ENCODE results near the gene ETNK2.

The ETNK2 gene

DNA sequence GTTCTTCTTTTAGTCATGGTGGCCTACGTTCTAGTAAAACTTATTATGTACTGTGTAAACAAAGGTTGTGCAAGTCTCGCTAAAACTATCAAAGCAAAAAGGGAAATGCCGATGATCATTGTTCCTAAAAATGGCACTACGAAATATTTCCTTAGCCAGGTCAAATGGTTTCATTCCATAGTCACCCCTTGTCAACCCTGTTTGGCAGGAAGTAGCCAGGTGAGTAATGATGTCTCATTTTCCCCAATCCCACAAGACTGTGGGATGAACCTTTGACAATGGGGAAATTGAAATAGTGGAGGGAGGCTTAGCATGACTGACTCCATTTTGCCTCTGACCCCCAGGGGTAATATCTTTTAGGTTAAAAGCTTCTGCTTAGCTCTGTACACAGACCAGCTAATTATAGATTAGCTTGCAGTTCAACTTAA is 19.9 kb upstream of the ETNK2 start:
- no peaks in the 10 kb centered on the region for H3K9me3 ChIP-seq (replicated peaks; ENCODE audit: low read length)

GRCh38 chr1:204170494-204171155 is 18.8 kb upstream of the ETNK2 start:
- H3K9me3 ChIP-seq (replicated peaks; ENCODE audit: low read length), result no peaks in the 10 kb centered on the region
- H3K4me1 ChIP-seq (ENCODE audit: control insufficient read depth, insufficient read depth, low read length), result peaks cover 16% of the 10 kb centered on the region
- no peak overlapping the region for H3K4me3 ChIP-seq (ENCODE audit: low read length)
- no peak overlapping the region for H3K4me2 ChIP-seq (ENCODE audit: low read length)
- no peak overlapping the region for H3K9ac ChIP-seq (ENCODE audit: low read depth, low read length)
- peaks cover 12% of the 10 kb centered on the region for H3K27me3 ChIP-seq (ENCODE audit: control insufficient read depth, insufficient read depth, low read length)
- no peaks in the 10 kb centered on the region for H3K36me3 ChIP-seq (ENCODE audit: insufficient read depth, low read length)

More for the DNA sequence above, 19.9 kb upstream of the ETNK2 start:
- Histone ChIP-seq H3K4me1 (ENCODE audit: control insufficient read depth, insufficient read depth, low read length) (peaks cover 16% of the 10 kb centered on the region), H3K4me2 (ENCODE audit: low read length) (no peak overlapping the region), H3K36me3 (ENCODE audit: insufficient read depth, low read length) (no peaks in the 10 kb centered on the region), H3K4me3 (ENCODE audit: low read length) (no peak overlapping the region), H3K27me3 (ENCODE audit: control insufficient read depth, insufficient read depth, low read length) (peaks cover 21% of the 10 kb centered on the region), H3K9ac (ENCODE audit: low read depth, low read length) (no peak overlapping the region)

DNA sequence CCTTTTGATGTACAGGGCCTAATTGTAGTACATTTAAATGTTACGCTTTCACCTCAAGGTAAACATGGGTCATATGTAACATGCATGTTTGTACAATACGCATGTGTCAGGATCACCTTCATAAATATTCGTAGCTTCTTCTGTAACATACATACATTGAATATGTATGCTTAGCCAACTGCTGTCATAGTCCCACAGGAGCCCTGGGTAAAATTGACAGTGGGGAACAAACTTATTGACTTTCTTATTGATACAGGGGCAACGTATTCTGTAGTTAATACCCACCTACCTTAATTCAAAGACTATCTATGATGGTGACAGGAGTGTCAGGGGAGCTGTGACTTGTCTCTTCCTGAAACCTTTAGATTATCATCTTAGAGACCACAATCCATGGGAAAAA is 18.0 kb upstream of the ETNK2 start:
- Histone ChIP-seq H3K27me3 (ENCODE audit: control insufficient read depth, insufficient read depth, low read length) (peaks cover 7% of the 10 kb centered on the region), H3K9me3 (replicated peaks; ENCODE audit: low read length) (no peaks in the 10 kb centered on the region), H3K4me1 (ENCODE audit: control insufficient read depth, insufficient read depth, low read length) (peaks cover 16% of the 10 kb centered on the region), H3K4me3 (ENCODE audit: low read length) (no peak overlapping the region), H3K4me2 (ENCODE audit: low read length) (no peak overlapping the region), H3K36me3 (ENCODE audit: insufficient read depth, low read length) (no peaks in the 10 kb centered on the region), H3K9ac (ENCODE audit: low read depth, low read length) (no peak overlapping the region)

DNA sequence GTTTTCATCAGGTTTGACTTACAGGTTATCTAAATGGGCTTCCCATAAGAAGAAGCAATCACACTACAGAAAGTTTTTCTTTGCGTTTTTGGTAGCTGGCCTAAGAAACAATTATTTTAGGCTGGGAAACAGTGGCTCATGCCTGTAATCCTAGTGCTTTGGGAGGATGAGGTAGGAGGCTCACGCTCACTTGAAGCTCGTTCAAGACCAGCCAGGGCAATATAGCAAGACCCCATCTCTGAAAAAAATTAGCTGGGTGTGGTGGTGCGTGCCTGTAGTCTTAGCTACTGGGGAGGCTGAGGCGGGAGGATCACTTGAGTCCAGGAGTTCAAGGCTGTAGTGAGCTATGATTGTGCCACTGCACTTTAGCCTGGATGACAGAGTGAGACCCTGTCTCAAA is 15.9 kb upstream of the ETNK2 start:
- Histone ChIP-seq H3K4me3 (ENCODE audit: low read length) (no peak overlapping the region), H3K9ac (ENCODE audit: low read depth, low read length) (no peak overlapping the region), H3K4me1 (ENCODE audit: control insufficient read depth, insufficient read depth, low read length) (peaks cover 15% of the 10 kb centered on the region), H3K9me3 (replicated peaks; ENCODE audit: low read length) (no peaks in the 10 kb centered on the region), H3K27me3 (ENCODE audit: control insufficient read depth, insufficient read depth, low read length) (peaks cover 7% of the 10 kb centered on the region), H3K4me2 (ENCODE audit: low read length) (no peak overlapping the region), H3K36me3 (ENCODE audit: insufficient read depth, low read length) (no peaks in the 10 kb centered on the region)

- H3K4me1 ChIP-seq (ENCODE audit: control insufficient read depth, insufficient read depth, low read length), result peaks cover under 1% of the 10 kb centered on the region
- H3K4me2 ChIP-seq (ENCODE audit: low read length), result no peak within 1 kb of the TSS
- no peak within 1 kb of the TSS for H3K9ac ChIP-seq (ENCODE audit: low read depth, low read length)
- H3K36me3 ChIP-seq (ENCODE audit: insufficient read depth, low read length), result no peaks in the 10 kb centered on the region
- H3K9me3 ChIP-seq (replicated peaks; ENCODE audit: low read length), result no peaks in the 10 kb centered on the region
- H3K4me3 ChIP-seq (ENCODE audit: low read length), result no peak within 1 kb of the TSS
- peaks cover 18% of the 10 kb centered on the region for H3K27me3 ChIP-seq (ENCODE audit: control insufficient read depth, insufficient read depth, low read length)
Measured at GRCh38 chr1:204166219-204166618, 14.4 kb upstream of the ETNK2 start, which contains the start of gene REN. REN (minus strand) TSS chr1:204166337; CDS start chr1:204166293, 44 bp downstream.

DNA sequence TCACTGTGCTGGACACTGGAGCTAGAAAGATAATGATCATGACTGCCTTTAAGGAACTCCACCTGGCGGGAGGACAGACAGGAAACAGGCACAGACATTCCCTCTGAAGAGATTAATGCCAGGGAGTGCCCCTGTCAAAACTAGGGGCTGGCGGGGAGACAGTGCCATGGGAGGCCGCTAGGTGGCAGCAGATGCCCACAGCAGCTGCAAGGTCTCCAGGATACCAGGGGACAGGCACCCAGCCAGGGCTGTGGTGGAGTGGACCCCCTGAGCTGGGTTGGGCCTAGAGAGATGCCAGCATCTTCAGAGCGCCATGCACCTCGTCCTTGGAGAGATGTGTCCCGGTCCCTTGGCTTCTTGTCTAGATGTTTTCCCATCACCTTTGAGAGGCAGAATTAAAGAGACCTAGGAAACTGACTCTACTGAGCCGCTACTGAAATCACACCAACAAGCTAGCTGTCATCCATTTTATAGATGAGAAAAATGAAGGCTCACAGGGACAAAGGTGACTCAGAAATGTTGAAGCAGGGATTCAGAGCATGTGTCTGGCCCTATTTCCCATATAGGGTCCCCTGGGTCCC is 10.7 kb upstream of the ETNK2 start:
- H3K9ac ChIP-seq (ENCODE audit: low read depth, low read length), result no peak overlapping the region
- no peak overlapping the region for H3K4me3 ChIP-seq (ENCODE audit: low read length)
- no peaks in the 10 kb centered on the region for H3K36me3 ChIP-seq (ENCODE audit: insufficient read depth, low read length)
- H3K4me1 ChIP-seq (ENCODE audit: control insufficient read depth, insufficient read depth, low read length), result no peaks in the 10 kb centered on the region
- H3K4me2 ChIP-seq (ENCODE audit: low read length), result no peak overlapping the region
- no peaks in the 10 kb centered on the region for H3K9me3 ChIP-seq (replicated peaks; ENCODE audit: low read length)
- peaks cover 49% of the 10 kb centered on the region for H3K27me3 ChIP-seq (ENCODE audit: control insufficient read depth, insufficient read depth, low read length)

GRCh38 chr1:204161609-204162493 is 10.0 kb upstream of the ETNK2 start:
- Histone ChIP-seq H3K9ac (ENCODE audit: low read depth, low read length) (no peak overlapping the region), H3K4me1 (ENCODE audit: control insufficient read depth, insufficient read depth, low read length) (no peaks in the 10 kb centered on the region), H3K27me3 (ENCODE audit: control insufficient read depth, insufficient read depth, low read length) (peaks cover 53% of the 10 kb centered on the region), H3K4me2 (ENCODE audit: low read length) (no peak overlapping the region), H3K9me3 (replicated peaks; ENCODE audit: low read length) (no peaks in the 10 kb centered on the region), H3K4me3 (ENCODE audit: low read length) (no peak overlapping the region), H3K36me3 (ENCODE audit: insufficient read depth, low read length) (no peaks in the 10 kb centered on the region)

GRCh38 chr1:204157962-204158361 is 6.1 kb upstream of the ETNK2 start:
- Histone ChIP-seq H3K4me3 (ENCODE audit: low read length) (no peak overlapping the region), H3K27me3 (ENCODE audit: control insufficient read depth, insufficient read depth, low read length) (peaks cover 81% of the 10 kb centered on the region), H3K36me3 (ENCODE audit: insufficient read depth, low read length) (no peaks in the 10 kb centered on the region), H3K4me1 (ENCODE audit: control insufficient read depth, insufficient read depth, low read length) (no peaks in the 10 kb centered on the region), H3K9ac (ENCODE audit: low read depth, low read length) (no peak overlapping the region), H3K4me2 (ENCODE audit: low read length) (no peak overlapping the region), H3K9me3 (replicated peaks; ENCODE audit: low read length) (no peaks in the 10 kb centered on the region)

GRCh38 chr1:204155881-204156280 is 4.0 kb upstream of the ETNK2 start:
- Histone ChIP-seq H3K4me3 (ENCODE audit: low read length) (no peak overlapping the region), H3K27me3 (ENCODE audit: control insufficient read depth, insufficient read depth, low read length) (peaks cover 74% of the 10 kb centered on the region), H3K4me2 (ENCODE audit: low read length) (no peak overlapping the region)

GRCh38 chr1:204154568-204155255 is 2.9 kb upstream of the ETNK2 start:
- Histone ChIP-seq H3K27me3 (ENCODE audit: control insufficient read depth, insufficient read depth, low read length) (peaks cover 64% of the 10 kb centered on the region), H3K9ac (ENCODE audit: low read depth, low read length) (no peak overlapping the region), H3K9me3 (replicated peaks; ENCODE audit: low read length) (no peaks in the 10 kb centered on the region), H3K4me2 (ENCODE audit: low read length) (no peak overlapping the region), H3K36me3 (ENCODE audit: insufficient read depth, low read length) (no peaks in the 10 kb centered on the region), H3K4me1 (ENCODE audit: control insufficient read depth, insufficient read depth, low read length) (peaks cover 21% of the 10 kb centered on the region), H3K4me3 (ENCODE audit: low read length) (no peak overlapping the region)

More at GRCh38 chr1:204155881-204156280, 4.0 kb upstream of the ETNK2 start:
- Histone ChIP-seq H3K9me3 (replicated peaks; ENCODE audit: low read length) (no peaks in the 10 kb centered on the region), H3K36me3 (ENCODE audit: insufficient read depth, low read length) (no peaks in the 10 kb centered on the region), H3K4me1 (ENCODE audit: control insufficient read depth, insufficient read depth, low read length) (peaks cover 12% of the 10 kb centered on the region), H3K9ac (ENCODE audit: low read depth, low read length) (no peak overlapping the region)

DNA sequence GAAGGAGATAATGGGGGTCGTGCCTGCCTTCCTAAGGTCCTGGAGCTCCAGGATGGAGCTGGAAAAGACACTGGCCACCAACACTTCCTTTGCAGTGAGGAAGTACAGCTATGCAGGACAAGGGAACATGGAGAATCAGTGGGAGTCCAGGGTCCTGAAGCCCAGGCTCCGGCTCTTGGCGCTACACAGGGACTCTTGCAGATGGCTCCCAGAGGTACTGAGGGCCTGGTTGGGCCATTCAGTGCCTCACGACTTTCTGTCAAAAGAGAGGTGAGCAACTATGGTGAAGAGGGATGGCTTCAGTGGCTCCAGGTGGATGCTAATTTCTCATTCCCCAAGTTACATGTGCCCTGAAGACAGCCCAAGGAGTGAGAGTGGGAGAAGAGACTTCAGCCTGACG is 1.8 kb upstream of the ETNK2 start:
- peaks cover 60% of the 10 kb centered on the region for H3K27me3 ChIP-seq (ENCODE audit: control insufficient read depth, insufficient read depth, low read length)
- no peaks in the 10 kb centered on the region for H3K9me3 ChIP-seq (replicated peaks; ENCODE audit: low read length)
- no peak overlapping the region for H3K9ac ChIP-seq (ENCODE audit: low read depth, low read length)
- no peaks in the 10 kb centered on the region for H3K36me3 ChIP-seq (ENCODE audit: insufficient read depth, low read length)
- H3K4me3 ChIP-seq (ENCODE audit: low read length), result no peak overlapping the region
- H3K4me2 ChIP-seq (ENCODE audit: low read length), result no peak overlapping the region
- peaks cover 21% of the 10 kb centered on the region for H3K4me1 ChIP-seq (ENCODE audit: control insufficient read depth, insufficient read depth, low read length)
